ENCODE data around the gene RSRC1. TPM values are rescaled to one million over a fixed set of nuclear protein-coding genes. Genes with fewer than 3 reads are reported as not detected.

Gene RSRC1
- total and polyA plus RNA-seq, 2 of the 8 experiments (the other 6 are each of a cell fraction or from before 2014, with no cell fraction given): 2.0 to 27.9 TPM

DNA sequence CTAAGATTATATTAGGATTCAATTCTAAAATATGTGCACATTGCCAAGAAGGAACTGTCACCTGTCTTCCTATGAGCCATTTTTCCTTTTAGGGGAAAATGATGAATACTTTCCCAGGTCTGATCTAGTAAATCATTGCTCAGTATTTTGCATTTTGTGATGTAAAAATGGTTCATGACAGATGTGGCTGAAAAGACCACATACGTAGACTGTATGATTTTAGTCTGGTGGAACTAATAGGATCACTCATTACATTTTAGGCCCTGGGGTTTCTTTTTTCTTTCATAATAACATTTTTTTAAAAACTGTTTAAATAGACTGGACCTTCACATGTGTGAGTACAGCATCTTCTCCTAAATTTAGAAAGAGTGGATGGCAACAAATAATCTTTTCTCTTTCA lies 259.4 kb downstream of the RSRC1 start (continued):
- TF ChIP-seq, protein P1, sequence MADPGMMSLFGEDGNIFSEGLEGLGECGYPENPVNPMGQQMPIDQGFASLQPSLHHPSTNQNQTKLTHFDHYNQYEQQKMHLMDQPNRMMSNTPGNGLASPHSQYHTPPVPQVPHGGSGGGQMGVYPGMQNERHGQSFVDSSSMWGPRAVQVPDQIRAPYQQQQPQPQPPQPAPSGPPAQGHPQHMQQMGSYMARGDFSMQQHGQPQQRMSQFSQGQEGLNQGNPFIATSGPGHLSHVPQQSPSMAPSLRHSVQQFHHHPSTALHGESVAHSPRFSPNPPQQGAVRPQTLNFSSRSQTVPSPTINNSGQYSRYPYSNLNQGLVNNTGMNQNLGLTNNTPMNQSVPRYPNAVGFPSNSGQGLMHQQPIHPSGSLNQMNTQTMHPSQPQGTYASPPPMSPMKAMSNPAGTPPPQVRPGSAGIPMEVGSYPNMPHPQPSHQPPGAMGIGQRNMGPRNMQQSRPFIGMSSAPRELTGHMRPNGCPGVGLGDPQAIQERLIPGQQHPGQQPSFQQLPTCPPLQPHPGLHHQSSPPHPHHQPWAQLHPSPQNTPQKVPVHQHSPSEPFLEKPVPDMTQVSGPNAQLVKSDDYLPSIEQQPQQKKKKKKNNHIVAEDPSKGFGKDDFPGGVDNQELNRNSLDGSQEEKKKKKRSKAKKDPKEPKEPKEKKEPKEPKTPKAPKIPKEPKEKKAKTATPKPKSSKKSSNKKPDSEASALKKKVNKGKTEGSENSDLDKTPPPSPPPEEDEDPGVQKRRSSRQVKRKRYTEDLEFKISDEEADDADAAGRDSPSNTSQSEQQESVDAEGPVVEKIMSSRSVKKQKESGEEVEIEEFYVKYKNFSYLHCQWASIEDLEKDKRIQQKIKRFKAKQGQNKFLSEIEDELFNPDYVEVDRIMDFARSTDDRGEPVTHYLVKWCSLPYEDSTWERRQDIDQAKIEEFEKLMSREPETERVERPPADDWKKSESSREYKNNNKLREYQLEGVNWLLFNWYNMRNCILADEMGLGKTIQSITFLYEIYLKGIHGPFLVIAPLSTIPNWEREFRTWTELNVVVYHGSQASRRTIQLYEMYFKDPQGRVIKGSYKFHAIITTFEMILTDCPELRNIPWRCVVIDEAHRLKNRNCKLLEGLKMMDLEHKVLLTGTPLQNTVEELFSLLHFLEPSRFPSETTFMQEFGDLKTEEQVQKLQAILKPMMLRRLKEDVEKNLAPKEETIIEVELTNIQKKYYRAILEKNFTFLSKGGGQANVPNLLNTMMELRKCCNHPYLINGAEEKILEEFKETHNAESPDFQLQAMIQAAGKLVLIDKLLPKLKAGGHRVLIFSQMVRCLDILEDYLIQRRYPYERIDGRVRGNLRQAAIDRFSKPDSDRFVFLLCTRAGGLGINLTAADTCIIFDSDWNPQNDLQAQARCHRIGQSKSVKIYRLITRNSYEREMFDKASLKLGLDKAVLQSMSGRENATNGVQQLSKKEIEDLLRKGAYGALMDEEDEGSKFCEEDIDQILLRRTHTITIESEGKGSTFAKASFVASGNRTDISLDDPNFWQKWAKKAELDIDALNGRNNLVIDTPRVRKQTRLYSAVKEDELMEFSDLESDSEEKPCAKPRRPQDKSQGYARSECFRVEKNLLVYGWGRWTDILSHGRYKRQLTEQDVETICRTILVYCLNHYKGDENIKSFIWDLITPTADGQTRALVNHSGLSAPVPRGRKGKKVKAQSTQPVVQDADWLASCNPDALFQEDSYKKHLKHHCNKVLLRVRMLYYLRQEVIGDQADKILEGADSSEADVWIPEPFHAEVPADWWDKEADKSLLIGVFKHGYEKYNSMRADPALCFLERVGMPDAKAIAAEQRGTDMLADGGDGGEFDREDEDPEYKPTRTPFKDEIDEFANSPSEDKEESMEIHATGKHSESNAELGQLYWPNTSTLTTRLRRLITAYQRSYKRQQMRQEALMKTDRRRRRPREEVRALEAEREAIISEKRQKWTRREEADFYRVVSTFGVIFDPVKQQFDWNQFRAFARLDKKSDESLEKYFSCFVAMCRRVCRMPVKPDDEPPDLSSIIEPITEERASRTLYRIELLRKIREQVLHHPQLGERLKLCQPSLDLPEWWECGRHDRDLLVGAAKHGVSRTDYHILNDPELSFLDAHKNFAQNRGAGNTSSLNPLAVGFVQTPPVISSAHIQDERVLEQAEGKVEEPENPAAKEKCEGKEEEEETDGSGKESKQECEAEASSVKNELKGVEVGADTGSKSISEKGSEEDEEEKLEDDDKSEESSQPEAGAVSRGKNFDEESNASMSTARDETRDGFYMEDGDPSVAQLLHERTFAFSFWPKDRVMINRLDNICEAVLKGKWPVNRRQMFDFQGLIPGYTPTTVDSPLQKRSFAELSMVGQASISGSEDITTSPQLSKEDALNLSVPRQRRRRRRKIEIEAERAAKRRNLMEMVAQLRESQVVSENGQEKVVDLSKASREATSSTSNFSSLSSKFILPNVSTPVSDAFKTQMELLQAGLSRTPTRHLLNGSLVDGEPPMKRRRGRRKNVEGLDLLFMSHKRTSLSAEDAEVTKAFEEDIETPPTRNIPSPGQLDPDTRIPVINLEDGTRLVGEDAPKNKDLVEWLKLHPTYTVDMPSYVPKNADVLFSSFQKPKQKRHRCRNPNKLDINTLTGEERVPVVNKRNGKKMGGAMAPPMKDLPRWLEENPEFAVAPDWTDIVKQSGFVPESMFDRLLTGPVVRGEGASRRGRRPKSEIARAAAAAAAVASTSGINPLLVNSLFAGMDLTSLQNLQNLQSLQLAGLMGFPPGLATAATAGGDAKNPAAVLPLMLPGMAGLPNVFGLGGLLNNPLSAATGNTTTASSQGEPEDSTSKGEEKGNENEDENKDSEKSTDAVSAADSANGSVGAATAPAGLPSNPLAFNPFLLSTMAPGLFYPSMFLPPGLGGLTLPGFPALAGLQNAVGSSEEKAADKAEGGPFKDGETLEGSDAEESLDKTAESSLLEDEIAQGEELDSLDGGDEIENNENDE (IDR thresholded peaks at IDR 0.05; ENCODE audit: insufficient replicate concordance, low read length): no peak
- TF ChIP-seq BRCA1 (IDR thresholded peaks at IDR 0.05; ENCODE audit: low read depth, low read length) (no peak), SAP30 (IDR thresholded peaks at IDR 0.05; ENCODE audit: insufficient read depth, insufficient replicate concordance, low read length) (no peak), RBBP5 (IDR thresholded peaks at IDR 0.05; ENCODE audit: borderline replicate concordance, low read depth, low read length) (no peak), POU5F1 (IDR thresholded peaks at IDR 0.05; ENCODE audit: low read depth, low read length) (no peak), FOSL1 (IDR thresholded peaks at IDR 0.05; ENCODE audit: insufficient read depth, low read depth, low read length) (no peak)

Data from H1 (cell line).